Endothelial cell of hepatic sinusoid (primary cell): ENCODE measurements around the gene NECAB2.

Source experiments
- in situ Hi-C: cut with HindIII; loops from 2 replicates; pipeline ENCODE4 v1.10.0; 2017; ENCODE audit warnings: low sequenced_read_pairs

NECAB2 gene

DNA sequence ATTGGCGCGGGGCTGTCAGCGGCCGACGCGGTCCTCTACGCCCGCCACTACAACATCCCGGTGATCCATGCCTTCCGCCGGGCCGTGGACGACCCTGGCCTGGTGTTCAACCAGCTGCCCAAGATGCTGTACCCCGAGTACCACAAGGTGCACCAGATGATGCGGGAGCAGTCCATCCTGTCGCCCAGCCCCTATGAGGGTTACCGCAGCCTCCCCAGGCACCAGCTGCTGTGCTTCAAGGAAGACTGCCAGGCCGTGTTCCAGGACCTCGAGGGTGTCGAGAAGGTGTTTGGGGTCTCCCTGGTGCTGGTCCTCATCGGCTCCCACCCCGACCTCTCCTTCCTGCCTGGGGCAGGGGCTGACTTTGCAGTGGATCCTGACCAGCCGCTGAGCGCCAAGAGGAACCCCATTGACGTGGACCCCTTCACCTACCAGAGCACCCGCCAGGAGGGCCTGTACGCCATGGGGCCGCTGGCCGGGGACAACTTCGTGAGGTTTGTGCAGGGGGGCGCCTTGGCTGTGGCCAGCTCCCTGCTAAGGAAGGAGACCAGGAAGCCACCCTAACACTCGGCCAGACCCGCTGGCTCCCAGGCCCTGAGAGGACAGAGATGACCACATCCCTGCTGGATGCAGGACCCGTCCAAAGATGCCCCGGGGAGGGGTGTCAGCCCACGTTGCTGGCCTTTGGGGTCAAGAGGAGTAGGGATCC is 2.4 kb upstream of the NECAB2 start:
- in situ Hi-C loops: no loop called here

GRCh38 chr16:83966153-83966696 is 1.8 kb upstream of the NECAB2 start:
- in situ Hi-C loops: no loop called here

GRCh38 chr16:83967091-83967490 is 953 bp upstream of the NECAB2 start:
- in situ Hi-C loops: no loop called here

GRCh38 chr16:83968306-83968851 is 335 bp downstream of the NECAB2 start:
- in situ Hi-C loops: no loop called here

DNA sequence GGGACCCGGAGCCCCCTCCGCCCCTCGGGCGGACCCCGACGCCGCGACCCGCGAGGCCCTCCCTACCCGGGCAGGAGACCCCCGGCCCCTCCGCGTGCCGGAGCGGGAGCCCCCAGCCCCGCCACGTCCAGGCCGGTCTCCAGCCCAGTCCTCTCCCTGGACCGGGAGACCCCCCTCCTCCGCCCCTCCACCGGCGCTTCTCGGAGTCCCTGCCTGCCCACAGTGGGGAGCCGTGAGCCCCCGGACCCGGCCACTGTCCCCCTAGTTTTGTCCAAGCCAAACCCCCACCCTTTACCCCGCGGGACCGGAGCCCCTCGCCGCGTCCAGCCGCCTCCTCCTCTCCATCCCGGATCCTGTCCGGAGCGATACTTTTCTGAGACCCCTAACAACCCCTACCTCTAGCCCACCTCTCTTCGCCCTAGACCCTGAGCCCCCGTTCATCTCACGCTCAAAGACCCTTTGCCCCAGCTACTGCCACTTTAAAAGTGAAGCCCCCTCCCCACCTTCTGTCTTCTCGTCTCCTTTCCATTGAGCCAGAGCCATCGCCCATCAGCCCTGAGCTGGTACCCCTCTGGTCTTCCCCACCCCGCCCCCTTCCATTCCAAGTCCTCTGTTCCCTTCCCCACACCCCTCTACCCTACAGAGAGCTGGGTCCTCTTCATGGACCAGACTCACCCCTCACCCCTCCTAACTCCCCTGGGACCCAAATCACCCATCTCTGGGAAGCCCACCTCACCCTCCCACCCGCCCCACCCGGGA is 1.0 kb downstream of the NECAB2 start:
- in situ Hi-C loops: no loop called here

DNA sequence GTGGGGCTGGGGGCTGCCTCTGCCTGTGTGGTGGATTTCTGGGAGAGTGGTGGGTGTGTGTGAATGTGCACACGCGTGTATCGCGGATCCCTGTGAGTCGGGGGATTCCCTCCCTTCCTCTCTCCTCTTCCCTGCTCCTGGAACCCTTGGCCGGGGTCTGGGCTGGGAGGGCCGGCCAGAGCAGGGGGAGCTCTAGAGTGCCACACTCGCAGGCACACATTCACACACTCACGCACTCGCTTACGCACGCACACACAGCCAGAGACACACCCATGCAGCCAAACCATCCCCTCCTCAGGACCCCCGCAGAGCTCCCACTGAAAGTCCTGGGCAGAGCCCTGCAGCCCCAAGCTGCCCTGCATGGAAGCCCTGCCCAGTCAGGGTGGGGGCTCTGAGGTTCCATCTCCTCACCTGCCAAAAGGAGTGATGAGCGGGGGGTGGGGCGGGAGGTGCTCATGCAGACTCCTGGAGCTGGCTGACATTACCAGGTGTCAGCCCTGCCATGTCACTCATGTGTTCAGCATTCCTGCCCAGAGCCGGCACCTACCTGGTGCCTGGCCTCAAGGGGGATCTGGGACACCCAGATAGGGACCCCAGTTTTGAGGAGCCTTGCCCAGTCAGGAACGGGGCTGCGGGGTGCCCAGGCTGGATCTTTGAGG is 1.9 kb downstream of the NECAB2 start:
- in situ Hi-C loops: no loop called here

GRCh38 chr16:83970430-83970815 is 2.4 kb downstream of the NECAB2 start:
- in situ Hi-C loops: no loop called here

DNA sequence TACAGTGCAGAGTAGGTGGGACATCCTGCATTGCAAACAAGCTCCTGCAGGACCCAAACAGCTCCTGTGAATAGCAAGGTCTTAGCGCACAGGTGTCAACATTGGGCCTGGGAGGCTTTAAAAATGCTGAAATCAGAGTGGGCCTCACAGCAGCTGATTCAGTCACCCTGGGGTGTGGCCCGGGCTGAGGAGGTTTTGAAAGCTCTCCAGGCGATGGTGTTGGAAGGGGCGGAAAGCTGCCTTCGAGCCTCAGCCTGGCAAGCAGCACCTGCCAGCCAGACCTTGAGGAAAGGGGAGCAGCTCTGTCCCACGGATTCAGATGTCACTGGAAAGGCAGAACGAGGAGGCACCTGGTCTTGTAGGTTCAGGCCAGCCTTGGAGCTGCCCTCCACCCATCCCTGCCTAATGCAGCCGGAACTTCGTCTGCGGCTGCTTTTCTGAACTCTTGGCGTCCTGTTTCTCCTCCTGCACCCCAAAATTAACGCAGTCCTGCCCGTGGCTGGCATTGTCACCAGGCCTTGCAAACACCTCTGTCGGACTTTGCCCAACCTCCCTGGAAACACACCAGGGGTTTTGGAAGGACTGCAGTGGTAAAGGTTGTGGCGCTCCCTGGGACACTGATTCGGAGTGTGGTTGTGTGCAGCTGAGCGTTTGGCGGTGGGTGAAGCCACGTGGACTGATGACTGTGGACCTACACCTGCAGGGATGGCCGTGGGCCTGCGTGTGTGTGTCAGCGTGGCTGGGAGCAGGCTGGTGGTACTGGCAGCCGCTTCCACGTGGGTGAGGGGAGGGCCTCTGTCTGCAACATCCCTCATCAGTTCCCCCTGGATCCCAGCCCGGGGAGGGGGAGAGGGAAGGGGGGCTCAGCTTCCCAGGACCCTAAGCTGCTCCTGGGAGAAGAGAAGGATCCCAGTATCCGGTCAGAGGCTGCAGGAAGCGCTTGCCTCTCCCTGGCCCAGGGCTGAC is 3.4 kb downstream of the NECAB2 start:
- in situ Hi-C loops: no loop called here

GRCh38 chr16:83972256-83973008 is 4.4 kb downstream of the NECAB2 start:
- in situ Hi-C loops: no loop called here

DNA sequence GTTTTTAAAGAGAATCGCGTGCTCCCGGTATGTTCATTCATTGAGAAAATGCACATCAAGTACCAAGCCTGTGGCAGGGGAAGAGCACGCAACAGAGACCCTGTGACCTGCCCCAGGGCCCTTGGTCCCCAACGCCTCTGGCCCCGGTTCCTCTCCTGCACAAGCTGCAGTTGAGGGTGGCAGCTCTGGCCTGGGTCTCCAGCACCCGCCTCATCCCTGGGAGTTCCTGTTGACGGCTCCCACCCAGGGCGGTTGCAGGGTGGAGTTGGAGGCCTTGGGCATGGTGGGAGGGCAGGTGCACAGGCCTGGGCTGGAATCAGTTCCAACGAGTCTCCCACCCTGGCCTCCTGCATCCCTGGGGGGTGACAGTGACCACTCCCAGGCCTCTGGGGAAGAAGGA is 5.0 kb downstream of the NECAB2 start:
- in situ Hi-C loops: no loop called here

- in situ Hi-C loops: no loop called here
Measured at GRCh38 chr16:83973581-83974385, 5.7 kb downstream of the NECAB2 start.

DNA sequence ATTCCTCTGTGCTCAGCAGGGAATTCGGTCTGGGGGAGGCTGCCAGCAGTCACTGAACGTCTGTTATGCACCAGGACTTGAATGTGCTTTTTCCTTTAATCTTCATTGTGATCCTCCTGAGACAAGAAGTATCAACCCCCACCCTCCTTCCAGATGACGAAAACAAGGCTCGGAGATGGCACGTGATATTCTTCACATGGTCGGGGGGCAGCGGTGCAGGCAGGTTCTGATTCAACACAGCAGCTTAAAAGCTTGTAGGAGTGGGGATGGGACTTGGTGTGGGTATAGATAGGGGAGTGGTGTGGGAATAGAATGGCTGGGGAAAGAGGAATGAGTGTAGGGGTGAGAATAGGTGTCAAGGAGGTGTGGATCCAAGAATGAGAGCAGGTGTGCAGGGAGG is 6.4 kb downstream of the NECAB2 start:
- in situ Hi-C loops: no loop called here

- in situ Hi-C loops: no loop called here
Measured at GRCh38 chr16:83975590-83976260, 7.7 kb downstream of the NECAB2 start.

DNA sequence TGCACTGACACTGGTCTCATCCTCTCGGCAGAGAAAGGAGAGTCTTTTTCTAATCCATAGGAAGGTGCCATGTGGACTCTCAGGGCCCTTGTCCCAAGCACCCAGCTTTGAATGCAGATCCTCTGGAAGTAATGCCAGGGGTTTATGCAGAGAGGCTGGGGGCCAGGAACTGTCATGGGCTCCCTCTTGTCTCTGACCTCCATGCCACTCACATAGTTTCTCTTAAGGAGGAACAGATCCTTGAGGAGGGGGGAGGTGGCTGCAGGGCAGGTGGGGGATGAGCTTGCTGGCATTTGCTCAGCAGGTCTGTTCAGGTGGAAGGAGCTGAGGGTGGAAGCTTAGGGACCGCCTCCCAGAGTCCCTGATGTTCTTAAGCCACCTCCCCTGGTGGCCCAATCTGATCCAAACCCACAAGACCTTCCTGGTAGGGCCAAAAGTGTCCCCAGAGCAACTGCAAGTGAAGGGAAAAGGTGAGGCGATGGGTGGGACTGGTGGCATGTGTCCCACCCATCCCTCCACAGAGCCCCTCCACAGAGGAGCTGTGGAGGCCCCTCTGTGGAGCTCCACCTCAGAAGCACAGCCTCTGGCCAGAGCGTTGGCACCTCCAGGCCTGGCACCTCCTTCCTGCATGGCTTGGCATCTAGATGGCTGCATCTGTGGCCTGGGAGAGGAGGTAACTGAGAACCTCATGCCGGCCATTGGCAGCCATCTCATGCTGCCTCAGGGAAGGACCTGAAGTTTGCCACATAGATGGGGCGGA is 9.2 kb downstream of the NECAB2 start:
- in situ Hi-C loops: no loop called here

DNA sequence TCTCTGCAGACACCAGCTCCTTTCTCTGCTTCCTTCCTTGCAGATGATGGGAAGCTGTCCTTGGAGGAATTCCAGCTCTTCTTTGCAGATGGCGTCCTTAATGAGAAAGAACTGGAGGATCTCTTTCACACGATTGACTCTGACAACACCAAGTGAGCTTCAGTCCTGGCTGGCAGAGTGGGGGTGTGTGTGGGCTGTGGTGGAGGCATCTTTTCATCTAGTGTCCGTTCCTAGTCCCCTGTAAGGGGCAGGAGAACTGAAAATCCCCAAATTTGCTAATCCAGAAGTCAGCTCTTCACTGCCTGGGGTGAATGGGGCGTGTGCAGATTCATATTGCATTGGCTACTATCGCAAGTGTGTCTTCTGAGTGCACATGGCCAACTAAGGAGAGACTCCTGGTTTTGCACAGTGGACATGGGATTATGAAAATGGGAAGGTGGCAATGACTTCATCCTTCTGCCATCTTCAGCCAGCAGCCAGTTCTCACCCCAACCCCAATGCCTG is 10.4 kb downstream of the NECAB2 start:
- in situ Hi-C loops: no loop called here

DNA sequence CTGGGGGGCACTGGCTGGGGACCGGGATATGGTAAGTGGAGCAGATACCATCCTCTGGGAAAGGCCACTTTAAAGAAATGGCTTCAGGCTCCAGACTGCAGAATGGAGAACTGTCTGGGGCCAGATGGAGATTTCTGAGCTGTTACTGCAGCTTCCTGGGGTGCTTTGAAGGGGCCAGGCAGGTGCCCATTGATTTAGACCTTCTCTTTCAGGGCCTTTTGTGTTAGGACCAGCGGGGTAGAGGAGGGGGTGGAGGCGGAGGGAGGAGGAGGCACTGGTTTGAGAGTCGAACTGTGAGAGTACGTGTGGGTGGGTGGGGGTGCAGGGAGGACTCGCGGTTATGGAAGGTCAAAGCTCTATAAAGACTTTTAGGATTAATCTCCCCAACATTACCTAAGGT is 11.4 kb downstream of the NECAB2 start:
- in situ Hi-C loops: no loop called here

DNA sequence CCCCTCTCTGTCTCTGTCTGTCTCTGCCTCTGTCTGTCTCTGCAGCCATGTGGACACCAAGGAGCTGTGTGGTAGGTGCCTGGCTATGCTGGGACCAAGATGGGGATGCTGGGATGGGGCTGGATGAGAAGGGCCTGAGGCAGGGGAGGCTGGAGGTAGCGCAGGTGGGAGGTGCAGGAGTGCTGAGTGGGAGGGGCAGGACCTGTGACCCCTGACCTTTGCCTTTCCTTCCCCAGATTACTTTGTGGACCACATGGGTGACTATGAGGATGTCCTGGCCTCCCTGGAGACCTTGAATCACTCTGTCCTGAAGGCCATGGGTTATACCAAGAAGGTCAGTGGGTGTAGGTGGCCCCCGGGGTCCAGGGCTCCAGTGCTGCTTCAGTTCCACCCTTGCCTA is 12.8 kb downstream of the NECAB2 start:
- in situ Hi-C loops: no loop called here
